GM19372 (cell line): ENCODE measurements around the gene MEGF11.
"Not testable (repeated sequence)": the region's sequence is repeated elsewhere in the genome, so short reads cannot be mapped to it uniquely, and the experiment has no call there.

ENCODE experiments used
- ATAC-seq: cut with Tn5 transposase; IDR thresholded peaks from one replicate; pipeline ENCODE4 v1.9.1; 2021; ENCODE audit warnings: mild to moderate bottlenecking, low read depth, moderate library complexity; ENCODE audit not compliant: unreplicated experiment

MEGF11 gene

DNA sequence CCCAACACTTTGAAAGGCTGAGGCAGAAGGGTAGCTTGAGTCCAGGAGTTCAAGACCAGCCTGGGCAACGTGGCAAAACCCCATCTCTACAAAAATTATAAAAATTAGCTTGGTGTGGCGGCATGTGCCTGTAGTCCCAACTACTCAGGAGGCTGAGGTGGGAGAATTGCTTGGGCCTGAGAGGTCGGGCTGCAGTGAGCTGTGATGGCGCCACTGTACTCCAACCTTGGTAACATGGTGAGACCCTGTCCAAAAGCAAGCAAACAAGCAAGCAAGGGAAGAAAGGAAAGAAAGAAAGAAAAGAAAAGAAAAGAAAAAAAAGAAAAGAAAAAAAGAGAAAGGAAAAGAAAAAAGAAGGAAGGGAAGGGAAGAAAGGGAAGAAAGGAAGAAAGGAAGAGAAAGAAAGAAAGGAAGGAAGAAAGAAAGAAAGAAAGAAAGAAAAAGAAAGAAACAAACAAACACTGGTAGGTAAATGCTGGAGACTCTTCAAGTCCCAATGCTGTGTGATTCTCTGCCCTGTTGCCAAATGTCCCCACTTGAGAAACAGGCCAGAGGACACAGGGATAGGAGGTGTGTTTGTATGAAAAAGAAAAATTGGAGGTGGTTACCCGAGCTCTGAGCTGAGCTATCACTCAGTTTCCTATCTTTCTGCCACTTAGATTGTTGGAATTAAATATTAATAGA is 263.1 kb downstream of the MEGF11 start:
- ATAC-seq: no peak

DNA sequence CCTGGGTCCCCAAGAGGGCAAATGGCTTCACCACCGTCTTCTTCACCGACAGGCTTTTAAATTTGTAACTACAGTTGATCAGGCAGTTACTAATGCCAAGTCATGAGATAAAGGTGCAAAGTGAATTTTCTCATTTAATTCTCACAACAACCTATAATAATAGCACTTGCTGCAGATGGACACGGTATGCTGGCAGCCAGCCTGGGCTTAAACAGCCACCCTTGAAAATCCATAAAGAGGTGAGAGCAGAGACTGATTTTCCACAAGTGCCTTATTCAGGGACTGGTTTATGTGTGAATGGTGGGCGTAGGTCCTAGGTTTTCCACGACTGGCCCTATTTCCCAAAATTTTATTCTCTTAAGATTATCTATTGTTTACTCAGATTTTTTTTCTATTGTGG is 266.4 kb downstream of the MEGF11 start:
- ATAC-seq: no peak

DNA sequence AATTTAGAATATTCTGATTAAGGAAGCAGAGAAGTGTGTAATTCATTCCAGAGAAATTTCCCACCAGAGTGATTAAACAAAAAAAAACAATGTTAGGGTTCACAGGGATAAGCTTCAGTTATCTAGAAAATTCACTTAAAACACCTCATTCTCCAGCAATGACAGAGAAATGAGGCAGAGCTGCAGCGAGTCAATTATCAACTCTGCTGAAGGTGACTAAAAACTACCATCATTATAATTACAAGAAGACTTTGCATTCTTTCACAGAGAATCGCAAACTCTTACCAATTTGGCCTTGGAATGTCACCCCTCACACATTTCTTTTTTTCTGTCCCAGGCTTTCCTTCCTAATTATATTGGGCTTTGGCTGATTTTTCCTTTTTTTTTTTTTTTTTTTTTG is 267.1 kb downstream of the MEGF11 start:
- no peak for ATAC-seq

DNA sequence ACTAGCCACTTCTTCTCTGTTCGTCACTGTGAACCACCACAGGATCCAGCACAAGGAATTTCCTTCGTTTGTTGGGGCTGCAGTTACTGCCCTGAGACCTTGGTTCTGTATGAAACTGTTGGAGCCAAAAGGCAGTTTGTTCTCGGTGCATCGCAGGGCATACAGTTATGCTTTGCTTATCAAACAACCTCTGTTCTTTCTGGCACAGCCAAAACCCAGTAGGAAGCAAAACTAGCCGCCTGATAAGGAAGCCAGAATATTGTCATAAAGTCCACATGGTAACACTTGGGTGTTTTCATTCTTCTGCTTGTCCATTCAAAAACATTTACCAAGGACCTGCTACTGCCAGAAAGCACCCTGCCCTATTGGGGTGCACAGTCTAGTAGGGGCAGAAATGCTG is 268.2 kb downstream of the MEGF11 start:
- no peak for ATAC-seq

DNA sequence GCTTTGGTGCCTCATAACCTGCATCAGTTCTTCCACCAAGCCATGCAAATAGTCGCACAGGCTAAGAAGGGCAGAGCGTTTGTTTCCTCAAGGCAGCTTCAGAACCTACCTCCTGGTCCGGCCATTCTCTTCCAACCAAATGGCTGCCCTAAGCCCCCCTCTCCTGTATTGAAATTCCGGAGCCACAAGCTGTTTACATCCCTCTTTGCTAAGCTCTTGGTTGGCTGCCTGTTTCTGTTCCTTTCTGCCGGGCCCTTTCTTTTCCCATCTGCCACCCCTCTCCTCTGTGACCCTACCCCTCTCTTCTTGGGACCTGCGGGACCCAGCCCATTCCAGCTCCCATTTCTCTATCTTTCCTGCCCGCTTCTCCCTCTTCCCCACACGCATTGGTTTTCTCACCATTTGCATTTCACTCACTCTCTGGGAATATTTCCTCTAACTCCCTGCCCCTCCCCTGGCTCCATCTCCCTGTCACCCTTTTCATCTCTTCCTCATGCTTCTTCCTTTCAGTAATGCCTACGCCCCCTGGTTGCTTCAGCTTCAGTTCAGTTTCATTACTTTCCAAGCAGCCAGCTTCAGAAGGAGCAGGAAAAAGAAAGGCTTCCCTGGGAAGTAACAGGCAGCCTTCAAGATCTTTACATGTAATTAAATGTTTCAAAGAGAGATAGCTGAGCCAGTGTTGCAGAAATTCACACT is 270.8 kb downstream of the MEGF11 start:
- no peak for ATAC-seq

DNA sequence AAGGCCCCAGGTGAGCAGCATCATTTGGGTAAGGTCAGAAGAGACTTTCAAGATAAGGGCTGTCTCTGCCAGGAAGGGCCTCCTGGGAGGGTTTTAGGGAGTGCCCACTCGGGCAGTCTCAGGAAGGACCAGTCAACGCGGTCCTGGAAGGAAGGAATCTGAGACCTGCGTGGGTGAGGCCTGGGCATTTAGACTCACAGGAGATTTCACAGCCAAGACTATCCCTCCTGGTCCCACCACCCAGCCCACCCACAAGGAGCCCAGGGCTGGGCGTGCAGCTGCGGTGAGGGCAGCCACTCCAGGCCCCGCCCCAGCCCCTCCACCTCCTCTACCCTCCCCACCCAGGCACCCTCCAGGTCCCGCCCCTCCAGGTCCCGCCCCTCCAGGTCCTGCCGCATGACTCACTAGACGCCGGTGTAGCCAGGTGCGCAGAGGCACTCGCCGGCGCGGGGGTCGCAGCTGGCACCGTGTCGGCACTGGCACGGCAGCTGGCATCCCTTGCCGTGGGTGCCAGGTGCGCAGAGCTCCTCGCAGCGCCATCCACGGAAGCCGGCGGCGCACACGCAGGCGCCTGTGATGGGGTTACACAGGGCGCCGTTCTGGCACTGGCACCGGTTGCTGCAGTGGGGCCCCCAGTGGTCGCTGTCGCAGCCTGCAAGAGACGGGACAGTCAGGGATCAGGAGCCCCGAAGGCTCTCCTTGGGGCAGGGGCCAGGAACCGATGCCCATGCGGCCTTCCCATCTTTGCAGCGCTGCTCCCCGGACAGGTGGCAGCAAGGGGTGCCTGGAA is 271.5 kb downstream of the MEGF11 start:
- ATAC-seq: peak; percentile 59

DNA sequence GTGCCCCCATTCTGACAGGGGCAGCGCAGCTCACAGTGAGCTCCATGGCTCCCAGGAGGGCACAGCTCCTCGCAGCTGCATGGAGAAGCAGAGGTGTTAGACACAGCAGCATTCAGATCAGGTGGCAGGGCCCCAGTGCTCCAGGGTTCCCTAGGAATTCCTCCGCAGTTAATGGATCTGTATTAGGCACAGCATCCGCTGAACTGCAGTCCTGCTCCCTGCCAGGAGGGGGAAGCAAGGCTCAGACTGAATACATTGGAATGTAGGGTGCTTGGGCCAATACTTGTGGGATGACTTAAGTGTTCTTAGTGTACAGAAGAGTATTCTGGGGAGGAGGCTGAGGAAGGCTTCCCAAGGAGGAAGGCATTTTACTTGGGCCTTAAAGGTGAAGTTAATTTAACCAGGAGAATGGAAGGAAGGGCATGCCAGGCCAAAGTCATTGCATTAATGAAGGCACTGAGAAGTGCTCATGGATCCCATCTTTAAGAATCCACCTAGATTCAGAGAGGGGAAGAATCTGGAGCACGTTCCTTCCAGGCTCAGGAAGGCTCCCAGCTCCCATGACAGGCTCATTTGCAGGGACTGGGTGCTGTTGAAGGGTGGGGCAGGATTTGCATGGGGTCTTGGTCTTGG is 272.6 kb downstream of the MEGF11 start:
- no peak for ATAC-seq

DNA sequence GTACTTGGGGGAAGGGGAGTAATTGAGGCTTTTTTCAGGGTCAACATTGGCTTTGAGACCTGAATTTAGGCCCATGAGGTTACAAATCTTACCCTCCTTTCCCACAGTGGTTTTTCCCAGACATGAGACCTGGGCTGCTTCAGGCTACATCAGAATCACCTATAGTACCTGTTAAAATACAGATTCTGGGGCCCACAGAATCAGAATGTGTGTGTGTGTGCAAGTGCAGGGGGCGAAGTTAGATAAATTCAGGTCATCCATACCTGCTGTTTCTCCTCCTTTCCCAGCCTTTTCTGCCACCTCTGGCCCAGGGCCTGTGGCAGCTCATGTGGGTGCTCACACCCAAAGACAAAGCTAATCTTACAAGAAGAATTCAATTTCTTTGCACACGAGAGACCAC is 273.7 kb downstream of the MEGF11 start:
- ATAC-seq: no peak

DNA sequence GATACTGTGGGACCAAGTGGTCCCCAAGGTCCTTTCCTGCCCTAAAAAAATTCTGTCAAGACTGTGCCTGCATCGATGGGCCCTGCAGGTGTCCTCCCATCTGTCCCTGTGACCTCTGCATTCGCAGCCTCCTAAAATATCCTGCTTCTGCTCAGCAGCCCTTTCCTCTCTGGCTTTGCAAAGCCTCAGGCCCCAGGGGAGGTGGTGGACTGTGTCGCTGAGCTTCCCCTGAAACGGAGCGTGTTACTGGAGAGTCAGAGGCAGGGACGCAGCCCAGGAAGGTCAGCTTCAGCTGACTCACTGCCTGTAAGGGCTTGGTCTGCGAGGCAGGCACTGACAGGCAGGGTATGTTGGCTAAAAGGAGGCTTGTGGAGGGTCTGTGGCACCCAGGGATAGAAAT is 274.2 kb downstream of the MEGF11 start:
- no peak for ATAC-seq

DNA sequence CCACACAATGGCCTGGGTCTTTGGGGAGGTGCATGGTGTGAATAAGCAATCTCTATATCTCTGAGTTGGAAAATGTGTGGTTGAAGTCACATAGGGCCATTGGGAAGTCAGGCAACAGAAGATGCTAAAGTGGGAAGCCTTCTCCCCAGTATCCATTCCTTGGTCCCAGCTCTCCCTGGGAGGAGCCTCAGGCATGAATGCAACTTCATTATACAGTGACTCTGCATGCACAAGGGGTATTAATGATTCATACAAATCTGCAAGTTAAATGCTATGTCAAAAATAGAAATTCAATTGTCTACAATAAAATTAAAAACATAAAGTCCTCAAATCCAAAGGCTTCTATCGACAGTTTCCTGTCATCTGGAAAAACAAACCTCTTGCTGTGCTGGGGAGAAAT is 275.4 kb downstream of the MEGF11 start:
- no peak for ATAC-seq

DNA sequence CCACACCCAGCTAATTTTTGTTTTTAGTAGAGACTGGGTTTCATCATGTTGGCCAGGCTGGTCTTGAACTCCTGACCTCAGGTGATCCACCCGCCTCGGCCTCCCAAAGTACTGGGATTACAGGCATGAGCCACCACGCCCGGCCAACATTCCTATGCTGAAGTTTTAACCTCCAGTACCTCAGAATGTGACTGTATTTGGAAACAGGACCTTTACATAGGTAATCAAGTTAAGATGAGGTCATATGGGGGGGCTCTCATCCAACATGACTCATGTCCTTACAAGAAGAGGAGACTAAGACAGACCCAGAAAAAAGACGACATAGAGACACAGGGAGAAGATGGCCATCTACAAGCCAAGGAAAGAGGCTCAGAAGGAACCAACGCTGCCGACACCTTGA is 277.4 kb downstream of the MEGF11 start:
- not testable (repeated sequence) for ATAC-seq

DNA sequence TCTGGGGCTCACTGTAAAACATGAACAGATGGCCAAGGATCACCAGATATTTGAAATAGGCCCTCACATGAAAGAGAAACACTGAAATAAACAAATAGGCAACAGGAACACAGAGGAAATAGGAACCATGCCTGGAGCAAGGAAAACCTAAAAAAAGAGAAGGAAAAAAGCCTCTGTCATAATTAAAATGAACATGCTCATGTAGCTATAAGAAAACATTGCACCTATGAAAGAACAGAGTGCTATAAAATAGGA is 281.9 kb downstream of the MEGF11 start:
- ATAC-seq: no peak

DNA sequence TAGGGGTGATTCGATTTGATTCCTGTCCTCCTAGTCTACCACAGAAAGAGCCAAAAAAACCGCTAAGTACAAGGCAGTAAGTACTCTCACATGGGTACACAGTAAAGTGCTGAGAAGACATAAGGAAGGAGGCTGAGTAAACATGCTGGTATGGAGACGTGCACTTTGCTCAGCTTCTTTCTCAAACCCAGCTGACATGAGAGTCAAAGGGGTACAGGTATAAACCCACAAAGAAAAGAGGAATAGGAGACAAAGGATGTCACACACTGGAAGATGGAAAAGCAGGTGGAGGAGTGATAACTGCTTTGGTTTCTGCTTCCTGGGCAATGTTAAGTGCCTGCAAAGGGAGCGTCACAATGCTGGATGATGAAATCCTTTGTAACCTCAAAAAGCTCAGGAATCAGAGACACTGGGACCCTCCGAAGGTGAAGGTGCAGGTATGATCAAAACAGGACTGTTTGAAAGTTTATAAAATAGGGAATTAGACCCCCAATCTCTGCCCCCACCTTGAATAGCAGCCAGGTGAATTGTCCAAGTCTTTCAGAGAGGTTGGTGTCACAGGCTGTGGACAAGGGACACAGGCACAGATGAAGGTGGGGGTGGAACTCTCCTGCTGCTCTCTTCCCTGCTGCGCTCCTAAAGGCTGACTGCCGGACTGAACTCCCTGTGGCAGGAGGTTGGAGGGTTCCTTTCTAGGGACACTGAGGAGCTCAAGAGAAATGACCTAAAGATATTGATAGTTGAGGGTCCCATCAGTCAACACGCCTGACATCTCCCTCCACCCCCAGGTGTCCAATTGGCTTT is 282.4 kb downstream of the MEGF11 start:
- ATAC-seq: no peak

DNA sequence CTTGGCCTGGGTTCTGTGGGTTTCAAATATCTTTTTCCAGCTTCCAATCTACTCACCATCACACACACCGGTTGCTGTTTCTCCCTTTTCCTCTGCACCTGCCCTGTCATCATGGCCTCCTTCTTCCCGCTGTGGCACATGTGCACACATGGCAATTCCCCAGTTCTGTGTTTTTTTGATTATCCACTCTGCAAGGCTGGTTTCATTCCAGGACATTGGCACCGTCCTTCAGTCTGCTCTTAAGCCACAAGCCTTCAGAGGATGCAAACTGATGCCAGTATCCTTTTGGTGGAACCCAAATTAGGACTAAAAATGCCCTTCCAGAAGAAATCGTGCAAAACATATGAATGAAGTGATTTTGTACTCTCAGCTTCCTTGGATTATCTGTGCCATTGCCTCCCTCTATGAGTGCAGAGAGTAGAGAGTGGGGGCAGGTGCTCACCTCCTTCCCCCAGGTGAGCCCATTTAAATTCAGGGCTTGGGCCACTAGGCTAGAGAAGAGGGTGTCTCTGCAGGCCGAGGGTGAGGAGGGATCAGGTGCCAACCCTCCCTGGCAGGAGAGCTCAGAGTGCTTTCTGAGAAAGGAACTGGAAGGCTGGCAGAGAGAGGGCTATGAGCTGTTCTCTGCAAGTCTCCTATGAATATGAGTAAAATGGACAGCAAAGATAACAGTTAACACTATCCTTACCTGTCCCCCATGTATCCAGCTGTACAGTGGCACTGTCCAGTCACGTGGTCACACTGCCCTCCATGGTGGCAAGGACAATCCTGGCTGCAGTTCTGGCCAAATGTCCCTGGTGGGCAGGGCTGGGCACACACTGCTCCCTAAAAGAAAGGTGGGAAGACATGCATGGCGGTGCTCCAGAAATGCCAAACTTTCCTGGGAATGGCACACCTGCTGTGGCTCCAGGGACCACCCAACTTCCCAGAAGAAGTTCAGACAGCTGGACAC is 283.4 kb downstream of the MEGF11 start:
- ATAC-seq: no peak

DNA sequence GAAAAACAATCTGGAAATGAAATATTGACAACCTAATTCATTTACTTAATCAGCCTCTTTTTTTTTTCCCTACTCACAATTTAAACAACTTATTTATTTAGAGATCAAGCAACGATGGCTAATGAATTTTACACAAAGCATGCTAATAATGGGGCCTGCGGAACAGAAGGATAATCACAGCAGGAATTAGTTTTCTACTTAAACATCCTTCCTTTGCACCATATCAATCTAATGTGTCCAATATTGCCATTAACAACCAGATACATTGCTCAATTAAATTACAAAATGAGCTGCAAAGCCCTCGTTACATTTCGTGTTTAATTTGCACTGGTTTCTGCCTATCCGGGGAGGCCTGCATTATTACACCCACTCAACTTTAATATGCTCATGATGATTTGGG is 285.0 kb downstream of the MEGF11 start:
- no peak for ATAC-seq

DNA sequence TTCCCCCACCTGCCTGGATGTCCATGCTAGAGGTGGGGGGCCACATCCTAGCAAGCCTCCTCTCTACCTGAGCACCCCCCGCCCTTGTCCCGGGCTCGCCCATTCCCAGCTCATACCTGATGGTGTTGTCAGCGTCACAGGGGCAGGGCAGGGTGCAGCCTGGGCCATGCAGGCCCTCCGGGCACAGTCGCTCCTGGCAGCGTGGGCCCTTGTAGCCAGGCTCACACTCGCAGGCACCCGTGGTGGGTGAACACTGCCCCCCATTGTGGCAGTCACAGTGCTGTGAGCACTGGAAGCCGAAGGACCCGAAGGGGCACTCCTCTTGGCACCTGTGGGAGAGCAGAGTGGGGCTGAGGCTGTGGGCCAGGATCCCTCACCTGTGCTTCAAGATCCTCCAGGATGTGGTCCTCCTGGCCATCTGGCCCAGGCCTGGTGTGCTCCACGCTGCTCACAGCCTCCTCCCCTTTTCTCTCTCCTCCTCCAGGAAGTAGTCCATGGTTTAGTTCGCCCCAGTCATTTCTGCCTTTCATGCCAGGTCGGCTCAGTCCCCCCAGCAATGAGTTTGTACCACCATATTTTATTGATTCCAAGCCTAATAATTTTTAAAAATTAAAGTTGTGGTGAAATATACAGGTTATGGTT is 288.6 kb downstream of the MEGF11 start:
- no peak for ATAC-seq

DNA sequence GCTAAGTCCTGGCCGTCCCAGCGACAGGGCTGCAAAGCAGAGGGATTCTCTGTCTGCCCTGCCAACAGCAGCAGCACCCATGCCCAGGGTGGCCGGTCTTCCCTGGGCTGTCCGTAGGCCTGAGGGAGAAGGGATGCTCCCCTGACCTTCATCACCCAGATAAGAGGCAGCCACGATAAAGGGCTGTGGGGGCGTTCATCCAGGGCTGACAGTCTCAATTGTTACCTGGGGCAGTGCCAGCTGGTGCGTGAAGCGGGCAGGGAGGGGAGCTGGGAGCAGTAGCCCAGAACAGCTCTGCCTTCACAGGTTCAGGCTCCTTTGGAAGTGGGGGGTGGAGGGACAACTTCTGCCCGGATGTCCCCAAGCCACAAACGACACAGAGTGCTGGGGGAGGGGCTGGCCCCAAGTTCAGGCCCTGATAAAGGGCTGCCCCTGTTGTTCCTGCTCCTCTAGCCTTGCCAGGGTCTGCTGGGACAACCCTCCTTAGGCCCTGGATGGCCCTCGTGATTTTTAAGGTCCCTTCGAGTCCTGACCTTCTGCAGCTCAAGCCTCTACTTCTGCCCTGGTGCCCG is 289.6 kb downstream of the MEGF11 start:
- no peak for ATAC-seq

DNA sequence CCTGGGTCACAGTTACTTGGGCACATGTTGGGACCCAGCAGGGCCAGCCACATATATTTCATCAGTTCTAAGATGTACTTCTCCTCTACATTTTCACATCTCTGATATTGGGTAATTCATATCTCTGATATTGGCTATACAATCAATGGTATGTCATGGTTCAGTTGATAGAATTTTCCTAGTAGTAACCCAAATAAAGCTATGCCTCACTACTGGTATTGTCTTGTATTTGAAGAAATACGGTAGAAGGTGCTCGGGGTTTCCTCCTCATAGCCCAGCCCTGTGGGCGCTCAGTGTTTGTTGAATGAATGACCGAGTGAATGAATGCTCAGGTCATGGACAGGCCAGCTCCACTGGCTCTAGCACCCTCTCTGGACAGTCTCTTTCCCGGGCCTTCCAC is 290.2 kb downstream of the MEGF11 start:
- no peak for ATAC-seq

DNA sequence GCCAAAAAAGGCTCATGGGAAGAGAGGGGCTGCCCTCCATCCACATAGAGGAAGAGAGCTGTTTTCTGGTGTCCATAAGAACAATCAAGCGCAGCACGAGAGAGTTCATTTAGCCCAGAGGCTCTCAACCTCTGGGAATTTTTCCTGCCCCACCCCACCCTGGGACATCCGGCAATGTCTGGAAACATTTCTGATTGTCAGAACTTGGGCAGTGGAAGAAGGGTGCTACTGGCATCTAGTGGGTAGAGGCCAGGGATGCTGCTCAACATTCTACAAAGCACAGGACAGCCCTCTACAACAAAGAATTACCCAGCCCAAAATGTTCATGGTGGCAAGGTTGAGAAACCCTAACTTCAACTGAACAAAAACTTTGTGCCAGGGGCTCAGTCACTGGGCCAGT is 291.4 kb downstream of the MEGF11 start:
- no peak for ATAC-seq
